ENCODE results near the gene UNC5C. TPM values are rescaled to one million over a fixed set of nuclear protein-coding genes. Genes with fewer than 3 reads are reported as not detected.

Gene UNC5C
- total RNA-seq, 2 experiments from 2014 or later, result not detected

- H2AFZ ChIP-seq (ENCODE audit: low read length), result no peak overlapping the region
Measured at GRCh38 chr4:95539106-95539505, 9.7 kb downstream of the UNC5C start.

GRCh38 chr4:95537863-95538488 is 10.8 kb downstream of the UNC5C start:
- DNase-seq (ENCODE audit: low spot score), result no peak
- Histone ChIP-seq H3K4me2 (ENCODE audit: low read length) (no peak overlapping the region), H3K4me1 (ENCODE audit: insufficient read depth, low read length, poor library complexity, severe bottlenecking) (no peaks in the 10 kb centered on the region), H3K36me3 (ENCODE audit: insufficient read depth, low read length) (no peaks in the 10 kb centered on the region), H4K20me1 (ENCODE audit: insufficient read depth, low read length) (no peaks in the 10 kb centered on the region), H3K27ac (ENCODE audit: low read depth, low read length, poor library complexity, severe bottlenecking) (no peak overlapping the region), H3K9me2 (ENCODE audit: insufficient read depth, low read length) (no peaks in the 10 kb centered on the region), H3K9me3 (ENCODE audit: low read length) (no peaks in the 10 kb centered on the region), H3K79me2 (ENCODE audit: insufficient read depth, low read depth, low read length) (no peaks in the 10 kb centered on the region), H2AFZ (ENCODE audit: low read length) (no peak overlapping the region), H3K4me3 (ENCODE audit: low read depth, low read length, poor library complexity, severe bottlenecking) (no peak overlapping the region)
- intact Hi-C loops (cut with micrococcal nuclease; ENCODE audit: unreplicated experiment), result no loop called here
- CTCF ChIA-PET (ENCODE audit: unreplicated experiment), result no interaction called here
- POLR2A ChIA-PET, result no interaction called here
- no TSS peak for BruUV-seq (replicated peaks)
- TF ChIP-seq EZH2phosphoT487 (IDR thresholded peaks at IDR 0.05; ENCODE audit: borderline replicate concordance, low read depth, low read length) (no peak), CTCF (conservative IDR thresholded peaks at IDR 0.05; ENCODE audit: low read length) (no peak)

More at GRCh38 chr4:95539106-95539505, 9.7 kb downstream of the UNC5C start:
- H4K20me1 ChIP-seq (ENCODE audit: insufficient read depth, low read length), result no peaks in the 10 kb centered on the region
- no peaks in the 10 kb centered on the region for H3K4me1 ChIP-seq (ENCODE audit: insufficient read depth, low read length, poor library complexity, severe bottlenecking)
- no peak overlapping the region for H3K4me2 ChIP-seq (ENCODE audit: low read length)
- no peaks in the 10 kb centered on the region for H3K9me3 ChIP-seq (ENCODE audit: low read length)
- no peaks in the 10 kb centered on the region for H3K9me2 ChIP-seq (ENCODE audit: insufficient read depth, low read length)
- H3K4me3 ChIP-seq (ENCODE audit: low read depth, low read length, poor library complexity, severe bottlenecking), result no peak overlapping the region
- TF ChIP-seq EZH2phosphoT487 (IDR thresholded peaks at IDR 0.05; ENCODE audit: borderline replicate concordance, low read depth, low read length), result no peak
- no peak for TF ChIP-seq CTCF (conservative IDR thresholded peaks at IDR 0.05; ENCODE audit: low read length)
- intact Hi-C loops (cut with micrococcal nuclease; ENCODE audit: unreplicated experiment), result no loop called here
- no peaks in the 10 kb centered on the region for H3K36me3 ChIP-seq (ENCODE audit: insufficient read depth, low read length)
- CTCF ChIA-PET (ENCODE audit: unreplicated experiment), result no interaction called here
- no TSS peak for BruUV-seq (replicated peaks)
- no peak for DNase-seq (ENCODE audit: low spot score)
- H3K79me2 ChIP-seq (ENCODE audit: insufficient read depth, low read depth, low read length), result no peaks in the 10 kb centered on the region
- POLR2A ChIA-PET, result no interaction called here
- no peak overlapping the region for H3K27ac ChIP-seq (ENCODE audit: low read depth, low read length, poor library complexity, severe bottlenecking)

GRCh38 chr4:95537191-95537590 is 11.6 kb downstream of the UNC5C start:
- Histone ChIP-seq H3K79me2 (ENCODE audit: insufficient read depth, low read depth, low read length) (no peaks in the 10 kb centered on the region), H3K9me3 (ENCODE audit: low read length) (no peaks in the 10 kb centered on the region), H3K4me3 (ENCODE audit: low read depth, low read length, poor library complexity, severe bottlenecking) (no peak overlapping the region), H3K36me3 (ENCODE audit: insufficient read depth, low read length) (no peaks in the 10 kb centered on the region), H3K27ac (ENCODE audit: low read depth, low read length, poor library complexity, severe bottlenecking) (no peak overlapping the region), H3K4me2 (ENCODE audit: low read length) (no peak overlapping the region), H3K9me2 (ENCODE audit: insufficient read depth, low read length) (no peaks in the 10 kb centered on the region), H2AFZ (ENCODE audit: low read length) (no peak overlapping the region), H4K20me1 (ENCODE audit: insufficient read depth, low read length) (no peaks in the 10 kb centered on the region), H3K4me1 (ENCODE audit: insufficient read depth, low read length, poor library complexity, severe bottlenecking) (no peaks in the 10 kb centered on the region)
- CTCF ChIA-PET (ENCODE audit: unreplicated experiment), result no interaction called here
- BruUV-seq (replicated peaks), result no TSS peak
- intact Hi-C loops (cut with micrococcal nuclease; ENCODE audit: unreplicated experiment), result no loop called here
- POLR2A ChIA-PET, result interaction anchor here (0.7 kb wide), 1 partner anchor 1129 kb away, joined by 3 read pairs; no protein-coding TSS in a partner anchor
- TF ChIP-seq EZH2phosphoT487 (IDR thresholded peaks at IDR 0.05; ENCODE audit: borderline replicate concordance, low read depth, low read length) (no peak), CTCF (conservative IDR thresholded peaks at IDR 0.05; ENCODE audit: low read length) (no peak)
- no peak for DNase-seq (ENCODE audit: low spot score)
